ENCODE measurements around the gene HDAC4. TPM values are rescaled to one million over a fixed set of nuclear protein-coding genes. Genes with fewer than 3 reads are reported as not detected.

The HDAC4 gene
- total and polyA plus RNA-seq, 12 donors, result 3.7 to 40.0 (median 25.5) TPM

DNA sequence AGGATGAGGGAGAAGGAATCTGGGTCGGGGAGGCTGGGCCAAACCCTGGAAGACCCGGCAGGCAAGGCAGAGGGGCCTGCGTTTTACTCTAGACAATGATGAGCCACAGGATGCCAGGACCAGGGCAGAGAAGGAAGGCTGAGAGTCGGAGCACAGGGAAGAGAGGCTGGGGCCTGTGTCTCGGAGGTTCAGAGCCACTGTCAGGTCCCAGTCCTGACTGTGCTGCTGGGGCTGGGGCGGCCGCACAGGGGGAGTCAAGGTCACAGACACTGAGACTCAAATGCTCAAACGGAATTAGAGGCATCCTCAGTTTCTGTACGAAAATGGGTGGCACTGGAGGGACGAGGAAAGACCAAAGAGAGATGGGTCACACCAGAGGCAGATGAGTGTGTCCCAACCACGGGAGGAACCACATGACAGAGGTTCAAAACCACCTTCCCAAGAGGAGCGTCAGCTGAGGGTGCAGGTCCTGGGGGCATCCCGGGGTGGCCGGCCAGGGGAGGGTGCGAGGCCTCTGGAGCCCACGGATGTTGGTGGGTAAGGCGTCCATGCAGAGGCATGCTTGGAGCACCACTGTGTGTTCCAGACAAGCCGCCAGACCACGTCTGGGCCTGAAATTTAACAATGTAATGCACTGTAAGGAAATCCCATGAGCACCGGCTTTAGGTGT is 14.7 kb downstream of the HDAC4 start:
- ATAC-seq, result no peak
- Histone ChIP-seq H3K9me3 (no peaks in the 10 kb centered on the region), H3K4me1 (peaks cover 0 to 22% (median 10%) of the 10 kb centered on the region in 9 donors), H3K36me3 (peaks cover 0 to 15% (median 0%) of the 10 kb centered on the region in 9 donors), H3K27me3 (no peaks in the 10 kb centered on the region), H3K27ac (no peak overlapping the region), H3K4me3 (no peak overlapping the region)
- intact Hi-C loops (cut with DNase I), result no loop called here
- DNase-seq, result no peak
- WGBS, 2 donors, result 92 to 93% methylated on average over 20 of the region's 20 CpGs
- TF ChIP-seq, protein P1, sequence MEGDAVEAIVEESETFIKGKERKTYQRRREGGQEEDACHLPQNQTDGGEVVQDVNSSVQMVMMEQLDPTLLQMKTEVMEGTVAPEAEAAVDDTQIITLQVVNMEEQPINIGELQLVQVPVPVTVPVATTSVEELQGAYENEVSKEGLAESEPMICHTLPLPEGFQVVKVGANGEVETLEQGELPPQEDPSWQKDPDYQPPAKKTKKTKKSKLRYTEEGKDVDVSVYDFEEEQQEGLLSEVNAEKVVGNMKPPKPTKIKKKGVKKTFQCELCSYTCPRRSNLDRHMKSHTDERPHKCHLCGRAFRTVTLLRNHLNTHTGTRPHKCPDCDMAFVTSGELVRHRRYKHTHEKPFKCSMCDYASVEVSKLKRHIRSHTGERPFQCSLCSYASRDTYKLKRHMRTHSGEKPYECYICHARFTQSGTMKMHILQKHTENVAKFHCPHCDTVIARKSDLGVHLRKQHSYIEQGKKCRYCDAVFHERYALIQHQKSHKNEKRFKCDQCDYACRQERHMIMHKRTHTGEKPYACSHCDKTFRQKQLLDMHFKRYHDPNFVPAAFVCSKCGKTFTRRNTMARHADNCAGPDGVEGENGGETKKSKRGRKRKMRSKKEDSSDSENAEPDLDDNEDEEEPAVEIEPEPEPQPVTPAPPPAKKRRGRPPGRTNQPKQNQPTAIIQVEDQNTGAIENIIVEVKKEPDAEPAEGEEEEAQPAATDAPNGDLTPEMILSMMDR (IDR thresholded peaks at IDR 0.05), result no peak

DNA sequence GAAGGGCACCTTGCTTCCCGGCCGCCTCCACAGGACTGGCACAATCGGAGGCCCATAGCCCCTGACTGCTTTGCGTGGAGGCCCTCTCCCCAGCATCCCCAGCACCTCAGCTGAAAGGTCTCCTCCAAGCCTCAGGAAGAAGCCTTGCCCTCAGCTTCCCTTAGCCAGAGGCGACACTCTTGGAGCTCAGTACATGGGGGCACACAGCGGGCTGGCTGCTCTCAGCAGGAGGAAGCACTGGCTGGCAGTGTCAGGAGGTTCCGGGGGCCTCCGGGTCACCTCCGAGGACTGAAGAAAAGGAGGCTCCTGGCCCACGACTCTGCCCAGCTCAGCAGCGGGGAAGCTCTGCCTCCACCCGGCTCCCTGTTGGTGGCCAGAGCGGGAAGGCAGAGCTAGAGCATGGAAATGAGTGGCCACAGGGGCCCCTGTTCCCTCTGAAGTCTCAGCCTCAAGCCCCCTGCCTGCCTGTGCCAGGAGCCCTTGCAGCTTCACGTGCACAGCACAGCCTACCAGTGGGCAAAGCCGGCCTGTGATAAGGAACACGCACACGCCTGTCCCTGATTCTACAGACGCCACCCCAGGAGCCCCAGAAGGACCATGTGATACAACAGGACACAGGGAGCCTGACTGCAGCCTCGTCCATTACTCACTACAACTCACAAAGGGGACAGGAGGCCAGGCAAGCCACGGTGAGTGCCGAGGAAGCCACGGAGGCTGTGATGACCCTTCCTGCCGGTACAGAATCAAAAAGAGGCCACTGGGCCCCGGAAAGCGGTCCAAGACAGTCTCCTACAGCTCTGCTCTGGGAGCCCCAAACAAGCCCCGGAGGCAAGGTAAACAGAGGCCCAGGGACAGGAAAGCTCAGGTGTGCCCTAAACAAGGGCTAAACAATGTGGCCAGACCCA is 15.5 kb downstream of the HDAC4 start:
- intact Hi-C loops (cut with DNase I), result no loop called here
- no peak for ATAC-seq
- WGBS, 2 donors, result 93 to 95% methylated on average over 26 of the region's 26 CpGs
- TF ChIP-seq, protein P1 (IDR thresholded peaks at IDR 0.05), result no peak
- H3K4me3 ChIP-seq, result no peak overlapping the region
- H3K36me3 ChIP-seq, result peaks cover 0 to 15% (median 0%) of the 10 kb centered on the region in 9 donors
- H3K27ac ChIP-seq, result no peak overlapping the region
- H3K27me3 ChIP-seq, result no peaks in the 10 kb centered on the region
- H3K4me1 ChIP-seq, result peaks cover 0 to 21% (median 7%) of the 10 kb centered on the region in 9 donors
- no peak for DNase-seq
- H3K9me3 ChIP-seq, result no peaks in the 10 kb centered on the region

DNA sequence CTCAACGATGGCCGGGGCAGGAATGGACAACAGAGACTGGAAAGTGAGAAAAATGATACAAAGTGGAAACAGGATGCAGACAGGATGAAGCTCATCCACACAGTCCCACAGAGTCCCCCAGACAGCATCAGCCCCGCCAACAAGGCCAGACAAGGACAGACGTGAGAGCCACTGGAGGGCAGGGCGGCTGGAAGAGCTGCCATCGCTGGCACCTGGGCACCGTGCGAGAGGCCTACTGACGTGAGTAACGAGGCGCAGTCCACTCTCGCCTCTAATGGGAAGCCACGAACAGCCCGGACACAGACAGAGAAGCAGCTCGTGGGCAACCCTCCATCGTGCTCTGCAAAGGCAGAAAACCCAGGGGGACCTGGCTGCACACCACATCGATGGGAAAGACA is 17.1 kb downstream of the HDAC4 start:
- no peak for ATAC-seq
- Histone ChIP-seq H3K36me3 (peaks cover 0 to 13% (median 0%) of the 10 kb centered on the region in 9 donors), H3K27me3 (no peaks in the 10 kb centered on the region), H3K9me3 (no peaks in the 10 kb centered on the region), H3K4me1 (peaks cover 0 to 36% (median 16%) of the 10 kb centered on the region in 9 donors), H3K27ac (no peak overlapping the region), H3K4me3 (no peak overlapping the region)
- TF ChIP-seq, protein P1 (IDR thresholded peaks at IDR 0.05), result no peak
- intact Hi-C loops (cut with DNase I), result no loop called here
- no peak for DNase-seq
- WGBS, 2 donors, result 95 to 96% methylated on average over 17 of the region's 17 CpGs

DNA sequence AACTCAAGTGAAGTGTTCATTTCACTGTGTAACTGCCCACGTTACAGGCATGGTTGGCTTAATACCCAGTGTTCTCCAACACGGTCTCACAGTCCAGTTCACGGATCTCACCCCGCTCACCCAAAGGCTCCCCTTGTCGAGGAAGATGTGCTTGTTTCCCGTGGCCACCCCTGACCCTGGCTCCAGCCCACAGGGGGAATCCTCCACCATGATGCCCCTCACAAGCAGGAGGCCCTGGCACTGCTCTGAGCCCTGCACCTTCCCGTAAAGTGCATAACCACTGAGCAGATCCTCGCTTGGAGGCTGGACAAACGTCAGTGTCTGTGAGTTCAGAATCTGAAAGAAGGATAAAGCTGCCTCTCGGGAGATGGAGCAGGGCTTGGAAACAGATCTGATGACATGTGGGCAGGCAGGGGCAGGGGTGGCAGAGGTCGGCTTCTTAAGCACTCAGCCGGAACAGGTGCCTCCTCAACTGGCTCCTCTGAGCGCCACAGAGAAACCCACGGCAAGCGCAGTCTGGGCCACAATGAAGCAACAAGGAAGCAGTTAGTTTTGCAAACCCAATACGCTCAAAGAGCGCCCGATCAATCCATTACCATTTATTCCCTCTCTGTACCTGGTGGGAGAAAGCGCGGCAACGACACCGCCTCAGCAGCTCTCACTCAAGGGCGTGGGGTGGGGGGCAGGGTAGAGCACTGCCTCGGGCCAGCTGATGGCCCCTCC is 17.6 kb downstream of the HDAC4 start:
- no peak overlapping the region for H3K27ac ChIP-seq
- DNase-seq (no peak), ATAC-seq (no peak)
- no peak overlapping the region for H3K4me3 ChIP-seq
- intact Hi-C loops (cut with DNase I), result no loop called here
- WGBS, 2 donors, result 95% methylated on average over 24 of the region's 24 CpGs
- H3K27me3 ChIP-seq, result no peaks in the 10 kb centered on the region
- H3K9me3 ChIP-seq, result no peaks in the 10 kb centered on the region
- peaks cover 0 to 38% (median 21%) of the 10 kb centered on the region in 9 donors for H3K4me1 ChIP-seq
- peaks cover 0 to 8% (median 0%) of the 10 kb centered on the region in 9 donors for H3K36me3 ChIP-seq
- TF ChIP-seq, protein P1 (IDR thresholded peaks at IDR 0.05), result no peak
